MCF 10A (cell line): ENCODE data around the gene RAD51B. TPM values are rescaled to one million over a fixed set of nuclear protein-coding genes. Genes with fewer than 3 reads are reported as not detected.

Experiments used
- BruUV-seq: library from RNA; stranded (reverse); fragments of 400-500 nt; replicated peaks from 2 replicates; lab custom pipeline; 2021; lab: Mats Ljungman, UMichigan
- CTCF ChIA-PET: fragments of 300-600 bp; sonication (Branson Sonifier 250); formaldehyde crosslinking; extraction: SDS; loops from one replicate; lab custom pipeline; 2021; ENCODE audit warnings: antibody characterized with exemption, inconsistent platforms; lab: Yijun Ruan, JAX
- POLR2A ChIA-PET: fragments of 300-600, 350-650 bp; sonication (Branson Sonifier 250); formaldehyde crosslinking; extraction: SDS; loops from one replicate; lab custom pipeline; 2020; ENCODE audit warnings: antibody characterized with exemption, inconsistent platforms; lab: Yijun Ruan, JAX
- DNase-seq: peaks from one replicate; pipeline ENCODE4 v3.0.0-alpha.2; 2018; ENCODE audit not compliant: unreplicated experiment
- H3K27ac Mint-ChIP-seq: one replicate; pipeline ENCODE4 v1.8.0; 2022; ENCODE audit warnings: mild to moderate bottlenecking, low read depth, mixed read lengths; ENCODE audit not compliant: unreplicated experiment
- H3K27me3 Mint-ChIP-seq: one replicate; pipeline ENCODE4 v1.8.0; 2022; ENCODE audit warnings: mixed read lengths; ENCODE audit not compliant: insufficient read depth, unreplicated experiment
- H3K36me3 Mint-ChIP-seq: one replicate; pipeline ENCODE4 v1.8.0; 2022; ENCODE audit warnings: mild to moderate bottlenecking, moderate library complexity, mixed read lengths; ENCODE audit not compliant: insufficient read depth, unreplicated experiment
- H3K4me1 Mint-ChIP-seq: one replicate; pipeline ENCODE4 v1.8.0; 2022; ENCODE audit warnings: mixed read lengths; ENCODE audit not compliant: insufficient read depth, unreplicated experiment
- H3K4me3 Mint-ChIP-seq: one replicate; pipeline ENCODE4 v1.8.0; 2022; ENCODE audit warnings: mild to moderate bottlenecking, moderate library complexity, mixed read lengths; ENCODE audit not compliant: unreplicated experiment
- H3K9me3 Mint-ChIP-seq: one replicate; pipeline ENCODE4 v1.8.0; 2022; ENCODE audit warnings: mixed read lengths; ENCODE audit not compliant: unreplicated experiment
- intact Hi-C: fragments of 100-400 bp; cut with micrococcal nuclease; formaldehyde crosslinking; loops from 2 replicates; pipeline ENCODE4 v1.14.1; 2022
- total RNA-seq: library from RNA; stranded (reverse); gene quantifications from 2 replicates; pipeline ENCODE4 v1.2.3, GENCODE V29; 2022
- TF ChIP-seq, protein P1 (sequence below): fragments of 200-600 bp; IDR thresholded peaks from one replicate; pipeline ENCODE4 v1.8.0; 2022; ENCODE audit warnings: antibody characterized with exemption, mild to moderate bottlenecking; ENCODE audit not compliant: unreplicated experiment

The RAD51B gene
- total RNA-seq, 1 experiment from 2014 or later = 14.6 TPM

DNA sequence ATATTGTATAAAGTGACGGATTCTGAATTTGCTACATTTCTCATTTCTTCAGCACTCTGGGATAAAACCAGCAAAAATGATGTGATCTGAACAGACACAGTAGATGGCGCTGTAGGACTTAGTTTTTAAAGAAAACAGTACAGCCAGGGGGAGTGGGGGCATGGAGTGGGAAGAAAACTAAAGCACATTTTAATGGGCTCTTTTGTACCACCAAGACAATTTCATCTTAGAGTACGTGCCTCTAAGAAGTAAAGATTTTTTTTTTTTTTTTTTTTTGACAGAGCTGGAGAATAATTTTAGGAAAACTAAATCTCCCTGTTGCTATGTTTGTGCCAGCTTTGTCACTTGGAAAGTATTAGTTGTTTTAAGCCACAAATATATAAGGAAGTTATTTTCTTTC lies 124.4 kb downstream of the RAD51B start:
- BruUV-seq = no TSS peak
- CTCF ChIA-PET = interaction anchor here (0.6 to 4.0 kb wide), 38 partner anchors 10 to 880 kb away, joined by 3 to 47 read pairs (median 4); no protein-coding TSS in a partner anchor
- Mint-ChIP-seq H3K4me3 (no peak overlapping the region), H3K36me3 (no peaks in the 10 kb centered on the region), H3K9me3 (no peaks in the 10 kb centered on the region), H3K27ac (peak overlapping the region; percentile 81), H3K27me3 (no peaks in the 10 kb centered on the region), H3K4me1 (peaks cover 39% of the 10 kb centered on the region)
- TF ChIP-seq, protein P1, sequence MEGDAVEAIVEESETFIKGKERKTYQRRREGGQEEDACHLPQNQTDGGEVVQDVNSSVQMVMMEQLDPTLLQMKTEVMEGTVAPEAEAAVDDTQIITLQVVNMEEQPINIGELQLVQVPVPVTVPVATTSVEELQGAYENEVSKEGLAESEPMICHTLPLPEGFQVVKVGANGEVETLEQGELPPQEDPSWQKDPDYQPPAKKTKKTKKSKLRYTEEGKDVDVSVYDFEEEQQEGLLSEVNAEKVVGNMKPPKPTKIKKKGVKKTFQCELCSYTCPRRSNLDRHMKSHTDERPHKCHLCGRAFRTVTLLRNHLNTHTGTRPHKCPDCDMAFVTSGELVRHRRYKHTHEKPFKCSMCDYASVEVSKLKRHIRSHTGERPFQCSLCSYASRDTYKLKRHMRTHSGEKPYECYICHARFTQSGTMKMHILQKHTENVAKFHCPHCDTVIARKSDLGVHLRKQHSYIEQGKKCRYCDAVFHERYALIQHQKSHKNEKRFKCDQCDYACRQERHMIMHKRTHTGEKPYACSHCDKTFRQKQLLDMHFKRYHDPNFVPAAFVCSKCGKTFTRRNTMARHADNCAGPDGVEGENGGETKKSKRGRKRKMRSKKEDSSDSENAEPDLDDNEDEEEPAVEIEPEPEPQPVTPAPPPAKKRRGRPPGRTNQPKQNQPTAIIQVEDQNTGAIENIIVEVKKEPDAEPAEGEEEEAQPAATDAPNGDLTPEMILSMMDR = peak; percentile 81
- POLR2A ChIA-PET = interaction anchor here (0.6 to 3.3 kb wide), 21 partner anchors 10 to 872 kb away, joined by 3 to 14 read pairs (median 4); partner anchors contain the start of gene ZFP36L1
- intact Hi-C loops = loop anchor here (1.0 to 10.0 kb wide), 10 partner anchors 141 to 873 kb away; no protein-coding TSS in a partner anchor
- peak; percentile 77 for DNase-seq

DNA sequence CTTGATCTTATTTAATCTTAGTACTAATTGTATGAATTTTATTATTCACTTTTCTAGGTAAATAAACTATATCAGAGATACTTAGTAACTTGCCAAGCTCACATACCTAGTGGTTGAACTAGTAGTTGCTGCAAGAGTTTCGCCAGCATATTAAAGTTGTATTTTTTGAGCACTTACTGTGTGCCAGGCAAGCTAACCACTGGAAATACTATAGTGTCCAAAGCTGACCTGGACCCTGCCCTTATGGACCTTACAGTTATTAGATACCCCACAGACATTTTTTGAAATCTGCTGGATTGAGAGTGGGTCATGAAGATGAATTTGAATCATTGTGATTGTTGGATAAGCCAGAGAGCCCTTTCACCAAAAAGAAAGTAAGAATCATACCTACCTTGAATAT lies 125.0 kb downstream of the RAD51B start:
- no peaks in the 10 kb centered on the region for H3K36me3 Mint-ChIP-seq
- intact Hi-C loops = loop anchor here (1.0 to 10.0 kb wide), 10 partner anchors 140 to 872 kb away; no protein-coding TSS in a partner anchor
- DNase-seq = no peak
- H3K9me3 Mint-ChIP-seq = peaks cover 6% of the 10 kb centered on the region
- ChIA-PET CTCF (interaction anchor here (0.6 to 4.0 kb wide), 37 partner anchors 10 to 880 kb away, joined by 3 to 47 read pairs (median 4); no protein-coding TSS in a partner anchor), POLR2A (interaction anchor here (0.5 to 3.3 kb wide), 23 partner anchors 11 to 871 kb away, joined by 3 to 14 read pairs (median 4); partner anchors contain the start of gene ZFP36L1)
- H3K4me1 Mint-ChIP-seq = peaks cover 35% of the 10 kb centered on the region
- TF ChIP-seq, protein P1 = no peak
- no TSS peak for BruUV-seq
- no peaks in the 10 kb centered on the region for H3K27me3 Mint-ChIP-seq
- no peak overlapping the region for H3K4me3 Mint-ChIP-seq
- peak overlapping the region; percentile 81 for H3K27ac Mint-ChIP-seq

DNA sequence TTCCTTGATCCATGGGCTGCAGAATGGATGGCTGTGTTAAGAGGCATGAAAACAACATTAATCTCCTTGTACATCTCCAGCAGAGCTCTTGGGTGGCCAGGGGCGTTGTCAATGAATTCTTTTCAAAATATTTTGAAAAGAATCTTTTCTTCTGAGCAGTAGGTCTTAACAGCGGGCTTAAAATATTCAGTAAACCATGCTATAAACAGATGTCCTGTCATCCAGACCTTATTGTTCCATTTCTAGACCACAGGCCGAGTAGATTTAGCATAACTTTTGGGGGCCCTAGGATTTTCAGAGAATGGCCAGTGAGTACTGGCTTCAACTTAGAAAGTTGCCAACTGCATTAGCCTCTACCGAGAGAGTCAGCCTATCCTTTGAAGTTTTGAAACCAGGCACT lies 130.2 kb downstream of the RAD51B start:
- intact Hi-C loops = loop anchor here (10.0 kb wide), 2 partner anchors 135 to 505 kb away; no protein-coding TSS in a partner anchor
- TF ChIP-seq, protein P1 = no peak
- H3K9me3 Mint-ChIP-seq = peaks cover 7% of the 10 kb centered on the region
- no peaks in the 10 kb centered on the region for H3K4me1 Mint-ChIP-seq
- no peak for DNase-seq
- H3K36me3 Mint-ChIP-seq = no peaks in the 10 kb centered on the region
- no peaks in the 10 kb centered on the region for H3K27me3 Mint-ChIP-seq
- ChIA-PET CTCF (interaction anchor here (0.6 kb wide), 1 partner anchor 112 kb away, joined by 3 read pairs; no protein-coding TSS in a partner anchor), POLR2A (no interaction called here)
- no TSS peak for BruUV-seq
- H3K4me3 Mint-ChIP-seq = no peak overlapping the region
- no peak overlapping the region for H3K27ac Mint-ChIP-seq

DNA sequence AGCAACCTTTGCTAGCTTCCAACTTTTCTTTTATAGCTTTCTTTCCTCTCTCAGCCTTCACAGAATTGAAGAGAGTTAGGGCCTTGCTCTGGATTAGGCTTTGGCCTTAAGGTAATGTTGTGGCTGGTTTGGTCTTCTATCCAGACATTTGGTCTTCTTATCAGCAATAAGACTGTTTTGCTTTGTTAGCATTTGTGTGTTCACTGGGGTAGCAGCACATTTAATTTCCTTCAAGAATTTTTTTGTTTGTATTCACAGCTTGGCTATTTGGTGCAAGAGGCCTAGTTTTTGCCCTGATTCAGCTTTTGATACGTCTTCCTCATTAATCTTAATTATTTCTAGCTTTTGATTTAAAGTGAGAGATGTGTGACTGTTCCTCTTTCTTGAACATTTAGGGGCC lies 130.8 kb downstream of the RAD51B start:
- H3K36me3 Mint-ChIP-seq = no peaks in the 10 kb centered on the region
- BruUV-seq = no TSS peak
- POLR2A ChIA-PET = interaction anchor here (0.6 to 0.7 kb wide), 3 partner anchors 14 to 883 kb away, joined by 3 to 4 read pairs (median 4); no protein-coding TSS in a partner anchor
- no peak overlapping the region for H3K27ac Mint-ChIP-seq
- no peak for DNase-seq
- CTCF ChIA-PET = no interaction called here
- TF ChIP-seq, protein P1 = no peak
- H3K4me1 Mint-ChIP-seq = no peaks in the 10 kb centered on the region
- intact Hi-C loops = no loop called here
- H3K27me3 Mint-ChIP-seq = no peaks in the 10 kb centered on the region
- H3K9me3 Mint-ChIP-seq = peaks cover 7% of the 10 kb centered on the region
- no peak overlapping the region for H3K4me3 Mint-ChIP-seq
